PC-9 (cell line): ENCODE data around the gene RFTN1. TPM values are rescaled to one million over a fixed set of nuclear protein-coding genes. Genes with fewer than 3 reads are reported as not detected.

Source experiments
- BruUV-seq: library from RNA; stranded (reverse); fragments of 400-500 nt; replicated peaks from 2 replicates; lab custom pipeline; 2021; lab: Mats Ljungman, UMichigan
- CTCF ChIA-PET: fragments of 300-600 bp; sonication (Branson Sonifier 250); formaldehyde crosslinking; loops from one replicate; lab custom pipeline; 2022; ENCODE audit warnings: antibody characterized with exemption; lab: Charles Lee
- POLR2A ChIA-PET: fragments of 300-600 bp; sonication (Branson Sonifier 250); formaldehyde crosslinking; loops from one replicate; lab custom pipeline; 2022; ENCODE audit warnings: antibody characterized with exemption; ENCODE audit not compliant: unreplicated experiment; lab: Charles Lee
- DNase-seq, 2 experiments: peaks; one replicate each; pipeline versions ENCODE4 v3.0.0 to v3.0.0-alpha.2; 2015 to 2022; ENCODE audit warnings: mixed read lengths in 1 of 2
- H2AFZ ChIP-seq: fragments of 200-600 bp; sonication (generic); 2 replicates; pipeline ENCODE4 v1.8.1; 2017; ENCODE audit warnings: antibody characterized with exemption
- H3F3A ChIP-seq: fragments of 200-600 bp; sonication (generic); 2 replicates; pipeline ENCODE4 v1.8.1; 2017; ENCODE audit warnings: antibody characterized with exemption, mild to moderate bottlenecking, low read depth; ENCODE audit not compliant: insufficient read depth
- H3K27ac ChIP-seq: fragments of 200-600 bp; sonication (generic); 2 replicates; pipeline ENCODE4 v1.6.1; 2016; ENCODE audit warnings: mixed run types
- H3K27me3 ChIP-seq: fragments of 200-600 bp; sonication (generic); 2 replicates; pipeline ENCODE4 v1.6.1; 2016; ENCODE audit warnings: low read depth, mixed run types; ENCODE audit not compliant: insufficient read depth
- H3K36me3 ChIP-seq: fragments of 200-600 bp; sonication (generic); 2 replicates; pipeline ENCODE4 v1.6.1; 2016; ENCODE audit warnings: low read depth, mixed run types
- H3K4me1 ChIP-seq: fragments of 200-600 bp; sonication (generic); replicated peaks from 2 replicates; pipeline ENCODE4 v1.6.1; 2016; ENCODE audit warnings: mixed run types; ENCODE audit not compliant: insufficient read depth
- H3K4me2 ChIP-seq: fragments of 200-600 bp; sonication (generic); 2 replicates; pipeline ENCODE4 v1.6.1; 2017; ENCODE audit warnings: mixed run types
- H3K4me3 ChIP-seq: fragments of 200-600 bp; sonication (generic); 2 replicates; pipeline ENCODE4 v1.6.1; 2016; ENCODE audit warnings: mixed run types
- H3K79me2 ChIP-seq: fragments of 200-600 bp; sonication (generic); 2 replicates; pipeline ENCODE4 v1.6.1; 2017; ENCODE audit warnings: low read depth, mixed run types
- H3K9me2 ChIP-seq: fragments of 200-600 bp; sonication (generic); 2 replicates; pipeline ENCODE4 v1.8.1; 2017; ENCODE audit warnings: mild to moderate bottlenecking; ENCODE audit not compliant: insufficient read depth
- H3K9me3 ChIP-seq: fragments of 200-600 bp; sonication (generic); 2 replicates; pipeline ENCODE4 v1.8.1; 2016; ENCODE audit warnings: low read depth; ENCODE audit not compliant: insufficient read depth
- H4K20me1 ChIP-seq: fragments of 200-600 bp; sonication (generic); 2 replicates; pipeline ENCODE4 v1.8.1; 2017; ENCODE audit not compliant: insufficient read depth
- CTCF ChIP-seq: fragments of 200-600 bp; sonication (generic); conservative IDR thresholded peaks from 2 replicates; pipeline ENCODE4 v1.6.1; 2017; ENCODE audit warnings: mixed run types, antibody characterized with exemption, mild to moderate bottlenecking, moderate library complexity
- EZH2 ChIP-seq: fragments of 200-600 bp; sonication (generic); IDR thresholded peaks from 2 replicates; pipeline ENCODE4 v1.8.0; 2017; ENCODE audit warnings: antibody characterized with exemption, low read depth
- intact Hi-C: fragments of 100-400 bp; cut with micrococcal nuclease; formaldehyde crosslinking; loops from one replicate; pipeline ENCODE4 v1.10.0; 2022; ENCODE audit not compliant: unreplicated experiment
- total RNA-seq: library from RNA; stranded (reverse); gene quantifications from 2 replicates; pipeline ENCODE4 v1.2.3, GENCODE V29; 2021

RFTN1 gene
- total RNA-seq, 1 experiment from 2014 or later, result 0.41 TPM

GRCh38 chr3:16406166-16406565 lies 107.3 kb downstream of the RFTN1 start:
- Histone ChIP-seq H3K36me3 (no peaks in the 10 kb centered on the region), H2AFZ (no peak overlapping the region), H3K4me2 (no peak overlapping the region), H4K20me1 (no peaks in the 10 kb centered on the region), H3K4me1 (no peaks in the 10 kb centered on the region), H3F3A (no peaks in the 10 kb centered on the region), H3K79me2 (no peaks in the 10 kb centered on the region), H3K27me3 (peaks cover 9% of the 10 kb centered on the region; the same call in 1 of the 2 replicates), H3K27ac (no peak overlapping the region), H3K4me3 (no peak overlapping the region), H3K9me2 (no peaks in the 10 kb centered on the region), H3K9me3 (peaks cover 5% of the 10 kb centered on the region; the same call in 1 of the 2 replicates)
- CTCF ChIA-PET, result no interaction called here
- intact Hi-C loops, result no loop called here
- no TSS peak for BruUV-seq
- no peak for DNase-seq
- POLR2A ChIA-PET, result no interaction called here
- no peak for TF ChIP-seq CTCF
- TF ChIP-seq EZH2, result no peak

GRCh38 chr3:16404349-16404895 lies 109.1 kb downstream of the RFTN1 start:
- intact Hi-C loops, result no loop called here
- ChIA-PET POLR2A (no interaction called here), CTCF (no interaction called here)
- H4K20me1 ChIP-seq, result no peaks in the 10 kb centered on the region
- H3K4me1 ChIP-seq, result no peaks in the 10 kb centered on the region
- H3K9me2 ChIP-seq, result no peaks in the 10 kb centered on the region
- no peak overlapping the region for H2AFZ ChIP-seq
- H3K36me3 ChIP-seq, result no peaks in the 10 kb centered on the region
- no peaks in the 10 kb centered on the region for H3K79me2 ChIP-seq
- no peak overlapping the region for H3K4me2 ChIP-seq
- H3K4me3 ChIP-seq, result no peak overlapping the region
- H3K27me3 ChIP-seq, result peaks cover 9% of the 10 kb centered on the region; the same call in 1 of the 2 replicates
- no peaks in the 10 kb centered on the region for H3F3A ChIP-seq
- no peak for TF ChIP-seq EZH2
- peaks cover 5% of the 10 kb centered on the region; the same call in 1 of the 2 replicates for H3K9me3 ChIP-seq
- DNase-seq, result no peak
- BruUV-seq, result no TSS peak
- no peak overlapping the region for H3K27ac ChIP-seq

- Histone ChIP-seq H3F3A (no peaks in the 10 kb centered on the region), H3K27me3 (no peaks in the 10 kb centered on the region), H4K20me1 (no peaks in the 10 kb centered on the region), H3K9me3 (peaks cover 5% of the 10 kb centered on the region; the same call in 1 of the 2 replicates), H3K4me3 (no peak overlapping the region), H3K36me3 (no peaks in the 10 kb centered on the region), H3K79me2 (no peaks in the 10 kb centered on the region), H3K9me2 (no peaks in the 10 kb centered on the region), H3K4me2 (no peak overlapping the region), H3K27ac (no peak overlapping the region), H2AFZ (no peak overlapping the region), H3K4me1 (no peaks in the 10 kb centered on the region)
- BruUV-seq, result no TSS peak
- intact Hi-C loops, result no loop called here
- DNase-seq, result no peak
- TF ChIP-seq EZH2 (no peak), CTCF (no peak)
- POLR2A ChIA-PET, result no interaction called here
- CTCF ChIA-PET, result interaction anchor here (0.6 kb wide), 1 partner anchor 14 kb away, joined by 3 read pairs; no protein-coding TSS in a partner anchor
Measured at GRCh38 chr3:16402451-16402850, 111.0 kb downstream of the RFTN1 start.
